ENCODE data around the gene AOAH. TPM values are rescaled to one million over a fixed set of nuclear protein-coding genes. Genes with fewer than 3 reads are reported as not detected.
"Not testable (repeated sequence)": the region's sequence is repeated elsewhere in the genome, so short reads cannot be mapped to it uniquely, and the experiment has no call there.

Gene AOAH
- total and polyA plus RNA-seq, 4 donors = 1.9 to 34.9 (median 11.7) TPM

DNA sequence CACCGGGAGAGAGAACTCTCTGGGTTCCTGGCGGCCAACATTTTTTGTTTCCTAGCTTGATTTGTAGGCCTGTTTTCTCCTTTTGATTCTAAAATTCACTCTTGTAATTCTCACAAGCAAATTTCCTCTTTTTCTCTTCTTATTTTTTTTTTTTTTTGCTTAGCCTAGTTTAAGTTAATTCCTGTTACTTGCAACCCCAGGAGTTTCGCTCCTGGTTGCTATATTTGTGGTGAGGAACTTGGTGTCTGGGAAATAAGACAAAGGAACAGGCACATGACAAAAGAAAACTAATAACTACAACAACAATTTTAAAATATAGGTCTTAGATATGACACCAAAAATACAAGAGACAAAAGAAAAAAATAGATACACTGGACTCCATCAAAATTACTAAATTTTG is 6.7 kb downstream of the AOAH start:
- 77 to 90% methylated on average over 3 of the region's 3 CpGs for WGBS, 2 donors
- H3K4me1 ChIP-seq (ENCODE audit: control insufficient read depth in 1 of 2, insufficient read depth in 2 of 2, low read length in 2 of 2) = no peaks in the 10 kb centered on the region
- H3K27me3 ChIP-seq (ENCODE audit: control insufficient read depth in 1 of 2, insufficient read depth in 2 of 2, low read length in 1 of 2) = no peaks in the 10 kb centered on the region
- no peak overlapping the region for H3K27ac ChIP-seq (ENCODE audit: low read depth in 1 of 2, low read length in 2 of 2)
- DNase-seq (no peak), ATAC-seq (ENCODE audit: low FRiP score) (no peak)
- intact Hi-C loops (cut with DNase I) = no loop called here
- H3K4me3 ChIP-seq (ENCODE audit: low read length in 2 of 2) = no peak overlapping the region
- no peaks in the 10 kb centered on the region for H3K9me3 ChIP-seq (ENCODE audit: control insufficient read depth, low read length)
- no peaks in the 10 kb centered on the region for H3K36me3 ChIP-seq (ENCODE audit: control insufficient read depth in 1 of 2, insufficient read depth in 2 of 2, low read length in 1 of 2)

DNA sequence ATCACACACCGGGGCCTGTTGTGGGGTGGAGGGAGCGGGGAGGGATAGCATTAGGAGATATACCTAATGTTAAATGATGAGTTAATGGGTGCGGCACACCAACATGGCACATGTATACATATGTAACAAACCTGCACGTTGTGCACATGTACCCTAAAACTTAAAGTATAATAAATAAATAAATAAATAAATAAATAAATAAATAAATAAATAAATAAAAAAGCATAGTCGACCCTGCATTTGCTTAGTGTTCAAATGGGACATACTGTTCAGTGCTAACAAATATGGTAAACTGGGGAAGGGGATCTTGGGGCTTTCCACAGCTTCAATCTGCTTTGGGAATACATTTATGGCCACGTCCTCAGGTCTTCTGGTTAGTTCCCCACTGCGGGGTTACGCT is 7.5 kb downstream of the AOAH start:
- H3K36me3 ChIP-seq (ENCODE audit: control insufficient read depth in 1 of 2, insufficient read depth in 2 of 2, low read length in 1 of 2); H3K4me3 ChIP-seq (ENCODE audit: low read length in 2 of 2); ATAC-seq (ENCODE audit: low FRiP score); intact Hi-C loops (cut with DNase I); H3K9me3 ChIP-seq (ENCODE audit: control insufficient read depth, low read length); H3K27me3 ChIP-seq (ENCODE audit: control insufficient read depth in 1 of 2, insufficient read depth in 2 of 2, low read length in 1 of 2); H3K27ac ChIP-seq (ENCODE audit: low read depth in 1 of 2, low read length in 2 of 2); H3K4me1 ChIP-seq (ENCODE audit: control insufficient read depth in 1 of 2, insufficient read depth in 2 of 2, low read length in 2 of 2); DNase-seq: not testable (repeated sequence)
- WGBS, 2 donors = 83 to 89% methylated on average over 6 to 8 of the region's 8 CpGs

DNA sequence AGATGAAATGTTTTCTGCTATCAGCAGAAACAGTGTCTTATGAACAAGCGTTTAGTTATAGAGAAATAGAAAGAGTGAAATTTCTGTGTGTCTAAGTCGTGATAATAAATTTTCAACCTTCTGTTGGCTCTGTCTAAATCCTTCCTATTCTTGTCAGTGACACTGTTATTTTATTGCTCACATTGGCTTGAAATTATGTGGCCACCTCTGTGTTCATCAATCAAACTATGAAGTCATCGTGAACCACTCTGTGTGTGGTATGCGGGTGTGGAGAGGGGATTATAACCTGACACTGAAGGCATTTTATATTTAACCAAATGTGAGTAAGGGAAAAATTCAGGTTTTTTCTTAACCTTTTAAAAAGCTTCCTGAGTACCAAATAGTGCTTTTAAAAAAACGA is 12.3 kb downstream of the AOAH start:
- intact Hi-C loops (cut with DNase I) = no loop called here
- DNase-seq (no peak), ATAC-seq (ENCODE audit: low FRiP score) (no peak)
- Histone ChIP-seq H3K36me3 (ENCODE audit: control insufficient read depth in 1 of 2, insufficient read depth in 2 of 2, low read length in 1 of 2) (no peaks in the 10 kb centered on the region), H3K27ac (ENCODE audit: low read depth in 1 of 2, low read length in 2 of 2) (no peak overlapping the region), H3K27me3 (ENCODE audit: control insufficient read depth in 1 of 2, insufficient read depth in 2 of 2, low read length in 1 of 2) (no peaks in the 10 kb centered on the region), H3K4me3 (ENCODE audit: low read length in 2 of 2) (no peak overlapping the region), H3K4me1 (ENCODE audit: control insufficient read depth in 1 of 2, insufficient read depth in 2 of 2, low read length in 2 of 2) (no peaks in the 10 kb centered on the region), H3K9me3 (ENCODE audit: control insufficient read depth, low read length) (no peaks in the 10 kb centered on the region)
- WGBS, 2 donors = 35 to 48% methylated on average over 5 of the region's 5 CpGs

DNA sequence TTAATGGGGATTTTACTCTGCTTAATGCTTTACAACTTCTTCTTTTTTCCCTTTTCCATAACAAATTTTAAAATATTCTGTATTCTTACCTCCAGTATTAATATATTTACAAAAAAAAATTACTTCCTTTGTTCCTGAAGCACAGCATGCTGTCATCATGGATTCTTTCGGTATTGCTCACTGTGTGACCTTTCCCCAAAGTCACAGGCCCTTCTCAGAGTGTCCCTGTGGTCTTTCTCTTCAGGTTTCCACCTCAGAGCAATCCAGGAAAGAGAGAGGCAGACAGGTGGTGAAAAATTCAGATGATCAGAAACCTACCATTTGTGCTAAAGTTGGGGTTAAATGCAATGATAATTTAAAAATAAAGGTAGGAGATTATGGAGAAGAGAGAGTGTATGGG is 13.0 kb downstream of the AOAH start:
- WGBS, 2 donors = 77 to 80% methylated on average over 1 of the region's 1 CpG
- no peaks in the 10 kb centered on the region for H3K9me3 ChIP-seq (ENCODE audit: control insufficient read depth, low read length)
- DNase-seq (no peak), ATAC-seq (ENCODE audit: low FRiP score) (no peak)
- no peak overlapping the region for H3K27ac ChIP-seq (ENCODE audit: low read depth in 1 of 2, low read length in 2 of 2)
- no peak overlapping the region for H3K4me3 ChIP-seq (ENCODE audit: low read length in 2 of 2)
- no peaks in the 10 kb centered on the region for H3K4me1 ChIP-seq (ENCODE audit: control insufficient read depth in 1 of 2, insufficient read depth in 2 of 2, low read length in 2 of 2)
- no peaks in the 10 kb centered on the region for H3K36me3 ChIP-seq (ENCODE audit: control insufficient read depth in 1 of 2, insufficient read depth in 2 of 2, low read length in 1 of 2)
- intact Hi-C loops (cut with DNase I) = no loop called here
- H3K27me3 ChIP-seq (ENCODE audit: control insufficient read depth in 1 of 2, insufficient read depth in 2 of 2, low read length in 1 of 2) = no peaks in the 10 kb centered on the region

DNA sequence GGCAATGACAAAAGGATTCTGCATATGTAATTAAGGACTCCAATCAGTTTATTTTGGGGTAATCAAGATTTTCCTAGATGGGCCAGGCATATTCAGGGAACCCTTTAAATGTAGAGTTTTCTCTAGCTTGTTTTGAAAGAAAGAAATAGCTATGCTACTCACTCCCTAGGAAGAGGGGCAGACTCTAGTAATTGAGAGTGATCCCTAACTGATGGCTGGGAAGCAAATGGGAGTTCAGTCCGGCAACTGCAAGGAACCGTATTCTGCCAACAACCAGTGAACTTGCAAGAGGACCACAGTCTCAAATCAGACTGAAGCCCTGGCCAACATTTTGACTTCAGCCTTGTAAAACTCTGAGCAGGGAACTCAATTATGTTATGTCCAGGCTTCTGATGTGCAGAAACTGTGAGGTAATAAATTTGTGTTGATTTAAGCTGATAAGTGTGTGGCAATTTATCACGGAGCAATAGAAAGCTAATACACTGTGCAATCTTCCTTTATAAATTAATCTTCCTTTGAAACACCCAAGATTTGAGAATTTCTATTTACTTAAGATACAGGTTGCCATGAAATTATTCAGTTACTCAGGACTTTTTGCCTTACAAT is 14.0 kb downstream of the AOAH start:
- H3K4me3 ChIP-seq (ENCODE audit: low read length in 2 of 2) = no peak overlapping the region
- no peaks in the 10 kb centered on the region for H3K36me3 ChIP-seq (ENCODE audit: control insufficient read depth in 1 of 2, insufficient read depth in 2 of 2, low read length in 1 of 2)
- no peak for DNase-seq
- no peaks in the 10 kb centered on the region for H3K27me3 ChIP-seq (ENCODE audit: control insufficient read depth in 1 of 2, insufficient read depth in 2 of 2, low read length in 1 of 2)
- intact Hi-C loops (cut with DNase I) = no loop called here
- H3K4me1 ChIP-seq (ENCODE audit: control insufficient read depth in 1 of 2, insufficient read depth in 2 of 2, low read length in 2 of 2) = no peaks in the 10 kb centered on the region
- H3K27ac ChIP-seq (ENCODE audit: low read depth in 1 of 2, low read length in 2 of 2) = no peak overlapping the region
- WGBS, 2 donors = 4 to 10% methylated on average over 3 of the region's 3 CpGs
- ATAC-seq (ENCODE audit: low FRiP score) = no peak
- no peaks in the 10 kb centered on the region for H3K9me3 ChIP-seq (ENCODE audit: control insufficient read depth, low read length)

DNA sequence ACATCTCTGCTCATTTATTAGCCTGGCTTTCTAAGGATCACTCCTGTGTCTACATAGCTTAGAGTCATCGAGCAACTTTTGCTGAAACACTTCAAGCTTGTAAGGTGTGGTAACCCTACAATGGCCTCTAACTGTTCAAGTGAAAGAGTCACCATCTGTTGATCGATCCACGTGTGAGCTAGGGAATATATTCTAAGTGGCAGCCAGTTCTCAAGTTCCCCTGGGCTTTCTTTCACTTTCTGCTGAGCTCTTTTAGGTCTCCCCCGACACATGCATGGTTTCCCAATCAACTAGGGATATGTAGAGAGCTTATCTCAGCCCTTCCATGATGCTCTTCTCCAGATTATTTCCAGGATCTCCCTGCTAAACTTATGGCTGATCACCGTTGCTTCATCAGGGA is 15.5 kb downstream of the AOAH start:
- intact Hi-C loops (cut with DNase I) = no loop called here
- Histone ChIP-seq H3K27ac (ENCODE audit: low read depth in 1 of 2, low read length in 2 of 2) (no peak overlapping the region), H3K9me3 (ENCODE audit: control insufficient read depth, low read length) (no peaks in the 10 kb centered on the region), H3K27me3 (ENCODE audit: control insufficient read depth in 1 of 2, insufficient read depth in 2 of 2, low read length in 1 of 2) (no peaks in the 10 kb centered on the region), H3K4me1 (ENCODE audit: control insufficient read depth in 1 of 2, insufficient read depth in 2 of 2, low read length in 2 of 2) (no peaks in the 10 kb centered on the region), H3K4me3 (ENCODE audit: low read length in 2 of 2) (no peak overlapping the region), H3K36me3 (ENCODE audit: control insufficient read depth in 1 of 2, insufficient read depth in 2 of 2, low read length in 1 of 2) (no peaks in the 10 kb centered on the region)
- WGBS, 2 donors = 62 to 76% methylated on average over 5 of the region's 5 CpGs
- no peak for DNase-seq
- no peak for ATAC-seq (ENCODE audit: low FRiP score)

DNA sequence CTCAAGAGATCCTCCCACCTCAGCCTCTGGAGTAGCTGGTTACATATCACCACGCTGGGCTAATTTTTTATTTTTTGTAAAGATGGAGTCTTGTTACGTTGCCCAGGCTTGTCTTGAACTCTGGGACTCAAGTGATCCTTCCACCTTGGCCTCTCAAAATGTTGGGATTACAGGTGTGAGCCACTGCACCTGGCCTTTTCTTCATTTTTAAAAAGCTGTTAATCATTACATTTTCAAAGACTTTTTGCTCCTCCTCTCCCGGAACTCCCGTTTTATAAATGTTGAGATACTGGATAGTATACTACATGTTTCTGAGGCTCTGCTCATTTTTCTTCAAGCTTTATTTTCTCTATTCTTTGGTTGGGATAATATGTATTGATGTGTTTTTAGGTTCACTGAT is 16.4 kb downstream of the AOAH start:
- no peak overlapping the region for H3K27ac ChIP-seq (ENCODE audit: low read depth in 1 of 2, low read length in 2 of 2)
- WGBS, 2 donors = 74 to 81% methylated on average over 4 of the region's 4 CpGs
- no peaks in the 10 kb centered on the region for H3K27me3 ChIP-seq (ENCODE audit: control insufficient read depth in 1 of 2, insufficient read depth in 2 of 2, low read length in 1 of 2)
- no peak overlapping the region for H3K4me3 ChIP-seq (ENCODE audit: low read length in 2 of 2)
- ATAC-seq (ENCODE audit: low FRiP score) = no peak
- intact Hi-C loops (cut with DNase I) = no loop called here
- no peaks in the 10 kb centered on the region for H3K9me3 ChIP-seq (ENCODE audit: control insufficient read depth, low read length)
- H3K36me3 ChIP-seq (ENCODE audit: control insufficient read depth in 1 of 2, insufficient read depth in 2 of 2, low read length in 1 of 2) = no peaks in the 10 kb centered on the region
- H3K4me1 ChIP-seq (ENCODE audit: control insufficient read depth in 1 of 2, insufficient read depth in 2 of 2, low read length in 2 of 2) = no peaks in the 10 kb centered on the region
- DNase-seq = no peak

DNA sequence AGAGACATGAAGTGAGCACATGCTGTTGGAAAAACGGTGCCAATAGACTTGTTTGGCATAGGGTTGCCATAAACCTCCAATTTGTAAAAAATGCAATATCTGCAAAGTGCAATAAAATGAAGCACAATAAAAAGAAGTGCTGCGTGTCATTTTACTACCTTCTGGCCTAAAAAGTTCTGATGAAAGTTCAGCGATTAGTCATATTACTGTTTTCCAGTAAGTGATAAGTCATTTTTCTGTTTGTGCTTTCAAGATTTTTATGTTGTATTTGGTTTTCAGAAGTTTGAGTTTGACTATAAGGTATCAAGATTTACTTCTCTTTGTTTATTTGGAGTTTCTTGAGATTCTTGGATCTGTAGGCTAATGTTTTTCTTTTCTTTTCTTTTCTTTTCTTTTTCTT is 16.8 kb downstream of the AOAH start:
- Histone ChIP-seq H3K4me3 (ENCODE audit: low read length in 2 of 2) (no peak overlapping the region), H3K9me3 (ENCODE audit: control insufficient read depth, low read length) (no peaks in the 10 kb centered on the region), H3K36me3 (ENCODE audit: control insufficient read depth in 1 of 2, insufficient read depth in 2 of 2, low read length in 1 of 2) (no peaks in the 10 kb centered on the region), H3K27me3 (ENCODE audit: control insufficient read depth in 1 of 2, insufficient read depth in 2 of 2, low read length in 1 of 2) (no peaks in the 10 kb centered on the region), H3K4me1 (ENCODE audit: control insufficient read depth in 1 of 2, insufficient read depth in 2 of 2, low read length in 2 of 2) (no peaks in the 10 kb centered on the region), H3K27ac (ENCODE audit: low read depth in 1 of 2, low read length in 2 of 2) (no peak overlapping the region)
- ATAC-seq (ENCODE audit: low FRiP score) (no peak), DNase-seq (no peak)
- 86 to 87% methylated on average over 3 of the region's 3 CpGs for WGBS, 2 donors
- intact Hi-C loops (cut with DNase I) = no loop called here

DNA sequence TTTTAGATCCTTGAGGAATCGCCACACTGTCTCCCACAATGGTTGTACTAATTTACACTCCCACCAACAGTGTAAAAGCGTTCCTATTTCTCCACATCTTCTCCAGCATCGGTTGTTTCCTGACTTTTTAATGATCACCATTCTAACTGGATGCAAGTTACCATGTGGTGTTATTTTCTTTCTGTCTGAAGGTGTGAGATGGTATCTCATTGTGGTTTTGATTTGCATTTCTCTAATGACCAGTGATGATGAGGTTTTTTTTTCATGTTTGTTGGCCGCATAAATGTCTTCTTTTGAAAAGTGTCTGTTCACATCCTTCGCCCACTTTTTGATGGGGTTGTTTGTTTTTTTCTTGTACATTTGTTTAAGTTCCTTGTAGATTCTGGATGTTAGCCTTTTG is 20.4 kb downstream of the AOAH start:
- H3K9me3 ChIP-seq (ENCODE audit: control insufficient read depth, low read length); H3K4me1 ChIP-seq (ENCODE audit: control insufficient read depth in 1 of 2, insufficient read depth in 2 of 2, low read length in 2 of 2); intact Hi-C loops (cut with DNase I); H3K4me3 ChIP-seq (ENCODE audit: low read length in 2 of 2); H3K27ac ChIP-seq (ENCODE audit: low read depth in 1 of 2, low read length in 2 of 2); DNase-seq; H3K36me3 ChIP-seq (ENCODE audit: control insufficient read depth in 1 of 2, insufficient read depth in 2 of 2, low read length in 1 of 2); H3K27me3 ChIP-seq (ENCODE audit: control insufficient read depth in 1 of 2, insufficient read depth in 2 of 2, low read length in 1 of 2); ATAC-seq (ENCODE audit: low FRiP score): not testable (repeated sequence)
- WGBS, 2 donors = 95 to 97% methylated on average over 5 of the region's 5 CpGs
